A549 treated with GW870086 at 1 μM for 4 hours (cell line): ENCODE measurements around the gene BFAR. TPM values are rescaled to one million over a fixed set of nuclear protein-coding genes. Genes with fewer than 3 reads are reported as not detected.

Experiments used
- total RNA-seq: library from RNA; stranded (reverse); fragments of 200-300 nt; extraction: Qiagen RNA extraction; gene quantifications from 5 replicates; pipeline ENCODE4 v1.2.3, GENCODE V29; 2022; ENCODE audit warnings: low read depth

The BFAR gene
- total RNA-seq: 105 to 120 TPM (median 117 TPM) in 5 replicates

DNA sequence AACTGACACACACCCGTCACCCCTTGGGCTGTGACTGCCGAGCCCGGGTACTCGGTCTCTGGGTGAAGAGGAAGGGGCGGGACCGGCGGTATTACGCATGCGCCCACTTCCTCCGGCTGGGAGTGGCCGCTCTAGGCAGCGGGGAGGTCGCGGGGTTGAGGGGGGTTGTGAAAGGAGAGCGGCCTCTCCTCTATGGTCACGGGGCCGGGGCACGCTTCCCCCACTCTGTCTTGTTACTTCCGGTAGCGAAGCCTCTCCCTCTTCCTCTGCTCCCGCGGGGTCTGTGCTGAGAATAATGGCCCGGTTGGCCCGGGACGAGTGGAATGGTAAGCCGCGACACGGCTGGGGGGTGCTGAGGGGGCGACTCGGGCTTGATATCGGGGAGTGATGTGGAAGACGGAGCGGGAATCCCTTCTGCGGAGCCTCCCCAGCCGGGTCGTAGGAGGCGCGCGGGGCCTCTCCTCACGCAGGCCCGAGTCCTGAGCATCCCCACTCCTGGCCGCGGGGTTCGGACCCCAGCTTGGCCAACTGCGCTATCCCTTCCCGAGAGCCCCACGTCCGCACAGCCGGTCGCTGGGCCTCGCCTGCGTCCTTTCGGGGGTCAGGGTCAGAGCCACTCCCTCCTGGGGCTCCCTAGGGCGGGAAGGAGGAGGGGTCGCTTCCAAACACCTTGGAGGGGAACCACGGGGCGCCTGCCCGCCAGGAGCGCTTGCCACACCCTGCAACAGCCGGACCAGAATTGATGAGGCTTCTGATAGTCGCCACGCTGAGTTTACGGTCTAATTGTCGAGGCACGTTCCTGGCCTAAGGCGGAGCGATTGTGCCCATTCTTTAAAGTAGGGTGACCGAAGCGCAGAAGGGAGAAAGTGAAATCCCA lies at the start of gene BFAR:
Gene BFAR, plus strand, starts transcription at position 259 of the 877 bp plus-strand sequence. CDS start 11,396 bp downstream, outside the sequence.

DNA sequence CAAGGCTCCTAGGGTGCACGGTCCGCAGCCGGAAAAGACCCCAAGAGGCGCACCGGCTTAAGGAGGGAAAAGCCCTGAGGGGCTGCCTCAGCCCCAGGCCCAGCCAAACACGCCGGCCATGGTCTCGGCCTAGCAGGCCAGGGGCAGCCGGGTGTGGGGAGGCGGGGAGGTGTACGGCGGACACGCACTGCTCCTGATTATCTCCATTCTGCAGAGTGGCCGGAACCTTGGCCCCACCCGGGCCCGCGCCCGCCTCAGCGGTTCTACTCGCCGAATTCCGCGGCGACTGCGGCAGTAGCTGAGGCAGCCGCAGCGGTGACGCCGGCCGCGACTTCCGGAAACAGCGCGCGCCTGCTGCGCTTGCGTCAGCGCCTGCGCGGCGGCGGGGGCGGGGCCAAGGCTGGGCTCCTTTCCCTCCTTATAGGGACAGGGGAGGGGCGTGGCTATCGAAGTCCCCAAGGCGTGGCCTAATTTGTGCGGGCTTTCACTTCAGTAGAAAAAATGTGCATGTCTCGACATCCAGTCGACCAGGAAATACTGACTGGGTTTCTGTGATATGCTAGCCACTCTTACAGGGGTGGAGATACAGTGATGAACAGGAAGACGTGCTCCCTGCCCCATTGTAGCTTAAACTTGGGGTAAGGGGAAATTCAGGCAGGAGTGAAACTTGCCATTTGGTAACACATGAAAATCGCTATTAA lies 2.7 kb upstream of the BFAR start, which contains the start of gene PARN:
Gene PARN, minus strand, starts transcription at position 342 of the 701 bp plus-strand sequence. Its CDS starts 135 bp downstream, at position 207.

GRCh38 chr16:14694129-14694528 lies 61.4 kb downstream of the BFAR start, which contains the start of gene PLA2G10:
Gene PLA2G10 (minus strand): TSS chr16:14694308. CDS start chr16:14694229, 79 bp downstream.

DNA sequence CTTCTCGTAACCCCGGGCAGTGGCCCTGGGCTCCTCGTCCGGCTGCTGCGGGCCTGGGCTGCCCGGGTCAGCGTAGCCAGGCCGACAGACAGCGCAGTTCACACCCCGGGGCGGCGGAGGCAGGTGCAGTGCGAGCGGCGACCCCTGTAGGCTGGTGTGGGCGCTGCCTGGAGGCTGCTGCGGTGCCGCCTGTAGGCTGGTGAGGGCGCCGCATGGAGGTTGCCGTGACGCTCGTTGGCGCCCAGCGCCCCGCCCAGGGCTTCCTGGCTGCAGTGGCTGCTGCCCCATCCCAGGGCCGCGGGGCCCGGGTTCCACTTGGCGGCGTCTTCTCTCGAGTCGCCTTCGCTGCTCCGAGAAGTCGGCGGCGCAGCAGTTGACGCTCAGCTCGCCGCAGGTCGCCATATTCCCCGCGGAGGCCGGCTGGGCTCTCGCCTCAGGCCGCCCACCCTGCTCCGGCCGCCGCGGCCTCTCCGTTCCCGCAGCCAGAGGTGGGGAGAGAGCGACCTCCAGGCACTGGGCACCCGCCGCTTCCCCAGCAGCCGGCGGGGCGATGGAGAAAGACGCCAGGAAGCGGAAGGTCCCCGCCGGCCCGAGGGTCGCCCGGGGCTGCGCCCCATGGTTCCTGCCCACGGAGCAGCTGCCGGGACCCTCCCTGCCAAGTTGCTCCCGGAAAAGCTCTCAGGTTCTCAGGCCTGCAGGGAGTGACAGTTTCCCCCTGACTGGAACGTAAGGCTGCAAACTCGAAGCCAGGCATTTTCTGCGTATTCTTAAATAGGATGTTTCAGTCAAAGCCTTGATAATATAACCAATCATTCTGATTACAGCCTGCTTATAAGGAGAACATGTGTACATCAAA lies 70.6 kb downstream of the BFAR start, which contains the start of gene NPIPA3:
Gene NPIPA3, plus strand, starts transcription at position 256 of the 856 bp plus-strand sequence. CDS start 5,533 bp downstream, outside the sequence.

Other genes starting within 250 kb of the BFAR start
- 34.4 to 46.3 TPM (median 37.2 TPM) in 5 replicates for gene PARN, start 2.7 kb upstream of the BFAR start, total RNA-seq
- 0.29 to 0.42 TPM (median 0.36 TPM) in 4 of 5 replicates, not detected in the other for gene PLA2G10, start 61.4 kb downstream of the BFAR start, total RNA-seq
- 1.2 to 2.1 TPM (median 1.4 TPM) in 5 replicates for gene NPIPA3, start 70.5 kb downstream of the BFAR start, total RNA-seq
- 0.71 to 2.8 TPM (median 1.2 TPM) in 5 replicates for gene NPIPA2, start 109.6 kb downstream of the BFAR start, total RNA-seq
- 93.3 to 97.1 TPM (median 96.3 TPM) in 5 replicates for gene NOMO1, start 200.8 kb downstream of the BFAR start, total RNA-seq